Medulla oblongata (tissue), 1 donor: Measurements from ENCODE around the gene LENG9.

Experiments
- DNase-seq: peaks from one replicate; pipeline ENCODE4 v3.0.0-alpha.2; 2015; ENCODE audit errors: extremely low spot score

The LENG9 gene

DNA sequence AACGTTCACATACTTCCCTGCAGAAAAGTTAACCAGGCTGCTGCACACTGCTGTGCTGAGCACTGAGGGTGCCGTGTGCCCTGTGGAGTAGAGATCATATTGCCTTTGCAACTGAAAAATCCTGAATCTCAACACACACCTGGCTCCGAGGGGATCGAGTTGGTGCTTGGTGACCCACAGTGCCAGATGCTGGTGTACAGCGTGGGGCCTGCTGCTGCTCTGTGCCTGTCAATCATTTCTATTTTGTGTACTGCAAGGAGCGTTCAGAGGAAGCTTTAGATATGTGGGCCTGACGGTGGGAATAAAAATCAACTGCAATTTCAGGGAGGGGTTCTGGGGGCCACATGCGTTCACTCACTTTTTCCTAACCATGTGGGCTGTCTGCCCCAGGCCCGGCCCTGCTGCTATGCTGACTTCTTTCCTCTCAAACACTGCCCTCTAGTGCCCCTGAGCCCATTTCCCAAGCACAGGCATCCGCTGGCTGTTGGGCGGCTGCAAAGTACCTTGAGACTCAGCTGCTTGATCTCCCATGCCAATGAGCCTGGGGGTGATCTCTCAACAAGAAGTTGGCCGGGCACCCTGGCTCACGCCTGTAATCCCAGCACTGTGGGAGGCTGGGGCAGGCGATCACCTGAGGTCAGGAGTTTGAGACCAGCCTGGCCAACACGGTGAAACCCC lies 24.3 kb downstream of the LENG9 start:
- DNase-seq: peak; percentile 89

DNA sequence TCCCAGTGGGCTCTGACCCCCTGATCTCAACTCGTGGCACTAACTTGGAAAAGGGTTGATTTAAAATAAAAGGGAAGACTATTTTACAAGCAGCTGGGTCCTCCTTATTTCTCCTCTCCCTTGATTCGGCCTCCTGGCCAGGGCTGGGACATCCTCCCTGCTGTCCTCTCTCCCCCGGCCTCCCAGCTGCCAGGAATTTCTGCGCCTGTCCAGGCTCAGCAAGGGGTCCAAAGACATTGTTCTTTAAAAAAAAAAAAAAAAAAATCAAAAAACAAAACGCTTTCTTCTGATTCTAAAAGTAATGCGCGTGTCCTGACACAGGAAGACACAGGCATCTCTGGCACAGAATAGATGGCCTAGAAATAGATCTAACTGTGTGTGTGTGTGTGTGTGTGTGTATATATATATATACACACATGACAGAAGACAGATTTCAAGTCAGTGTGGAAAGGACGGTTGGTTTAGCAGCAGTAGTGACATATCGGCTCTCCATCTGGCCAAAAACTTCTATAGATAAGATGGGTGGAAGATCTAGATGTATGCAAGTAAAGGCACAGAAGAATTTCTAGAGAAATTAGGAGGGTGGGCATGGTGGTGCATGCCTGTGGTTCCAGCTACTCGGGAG lies 26.8 kb downstream of the LENG9 start:
- DNase-seq: no peak

DNA sequence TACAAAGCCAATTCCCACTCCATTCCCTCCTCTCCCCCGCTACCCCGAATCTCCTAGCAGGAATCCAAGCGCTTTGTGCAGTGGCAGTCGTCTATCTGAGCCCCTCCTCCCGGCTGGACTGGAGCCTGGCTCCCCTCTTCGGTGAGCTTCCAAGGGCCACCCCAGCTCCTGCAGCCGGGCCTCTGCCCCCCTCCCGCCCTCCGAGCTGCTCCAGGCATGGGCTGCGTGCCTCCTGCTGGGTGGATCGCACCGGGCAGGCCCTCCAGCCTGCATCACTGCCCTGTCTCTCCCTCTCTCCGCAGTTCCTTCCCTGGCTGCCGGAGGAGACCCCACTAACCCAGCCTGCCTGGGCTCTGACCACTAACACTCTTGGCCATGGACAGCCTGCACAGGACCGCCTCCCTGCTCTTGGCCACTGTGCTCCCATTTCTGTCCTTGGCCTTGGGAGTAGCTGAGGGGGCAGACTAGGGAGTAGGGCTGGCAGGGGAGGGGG lies 27.5 kb downstream of the LENG9 start:
- DNase-seq: peak; percentile 35

DNA sequence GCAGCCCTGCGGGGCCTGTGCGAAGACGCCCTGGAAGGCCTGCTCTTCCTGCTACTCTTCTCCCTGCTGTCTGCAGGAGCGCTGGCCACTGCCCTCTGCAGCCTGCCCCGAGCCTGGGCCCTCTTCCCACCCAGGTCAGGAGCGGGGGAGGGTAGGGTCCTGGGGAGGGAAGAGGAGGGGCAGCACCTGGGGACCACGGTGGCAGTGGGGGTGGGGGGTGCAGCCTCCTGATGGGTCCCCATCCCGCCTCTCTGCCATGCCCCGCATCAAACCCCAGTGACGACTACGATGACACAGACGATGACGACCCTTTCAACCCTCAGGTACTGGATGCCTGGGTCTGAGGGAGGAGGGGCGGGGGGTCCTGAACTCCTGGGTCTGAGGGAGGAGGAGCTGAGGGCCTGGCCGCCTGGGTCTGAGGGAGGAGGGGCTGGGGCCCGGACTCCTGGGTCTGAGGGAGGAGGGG lies 28.0 kb downstream of the LENG9 start:
- no peak for DNase-seq

DNA sequence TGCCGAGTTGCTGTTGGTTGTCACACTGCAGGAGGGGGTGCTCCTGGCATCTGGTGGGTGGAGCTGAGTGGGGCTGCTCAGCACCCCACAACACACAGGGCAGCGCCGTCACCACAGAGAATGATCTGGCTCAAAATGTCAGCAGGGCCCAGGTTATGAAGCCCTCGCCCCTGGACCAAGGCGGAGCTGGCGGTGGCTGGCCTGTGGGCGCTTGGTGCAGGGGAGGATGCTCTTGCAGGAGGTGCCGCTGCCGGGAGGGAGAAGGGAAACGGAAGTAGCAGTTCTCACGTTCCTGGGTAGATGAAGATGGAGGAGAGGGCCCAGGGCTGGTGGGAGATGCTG lies 28.7 kb downstream of the LENG9 start:
- DNase-seq: no peak

DNA sequence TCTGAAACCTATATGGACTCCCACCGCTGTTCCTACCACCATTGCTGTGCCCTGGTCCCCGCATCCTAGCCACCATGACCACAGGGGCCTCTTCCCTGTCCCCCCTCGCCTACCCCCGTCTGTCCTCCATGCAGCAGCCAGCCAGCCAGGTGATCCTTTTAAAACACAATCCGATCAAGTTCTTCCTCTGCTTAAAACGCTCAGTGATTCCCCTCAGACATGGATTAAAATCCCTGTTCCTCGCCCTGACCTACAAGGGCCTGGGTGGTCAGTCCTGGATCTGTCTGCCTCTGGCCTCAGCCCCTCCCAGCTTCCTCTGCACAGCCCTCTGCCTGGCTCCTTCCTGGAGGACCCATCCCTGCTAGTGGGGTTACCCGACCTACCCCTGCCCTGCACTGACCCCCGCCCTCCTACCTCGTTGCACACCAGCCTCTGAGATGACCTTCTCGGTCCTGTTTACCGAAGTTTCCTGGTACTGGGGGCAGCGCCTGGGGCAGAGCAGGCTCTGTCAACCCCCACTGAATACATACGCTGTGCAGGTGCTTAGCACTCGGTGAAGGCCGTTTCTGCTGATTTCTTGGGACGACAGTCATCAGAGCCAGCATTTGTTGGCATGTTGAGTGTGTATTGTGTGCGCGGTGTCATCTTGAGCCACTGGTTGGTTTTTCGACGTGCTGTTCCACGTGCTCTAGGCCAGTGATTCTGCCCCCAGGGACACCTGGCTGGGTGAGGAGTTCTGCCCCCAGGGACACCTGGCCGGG lies 29.3 kb downstream of the LENG9 start:
- DNase-seq: peak; percentile 35

DNA sequence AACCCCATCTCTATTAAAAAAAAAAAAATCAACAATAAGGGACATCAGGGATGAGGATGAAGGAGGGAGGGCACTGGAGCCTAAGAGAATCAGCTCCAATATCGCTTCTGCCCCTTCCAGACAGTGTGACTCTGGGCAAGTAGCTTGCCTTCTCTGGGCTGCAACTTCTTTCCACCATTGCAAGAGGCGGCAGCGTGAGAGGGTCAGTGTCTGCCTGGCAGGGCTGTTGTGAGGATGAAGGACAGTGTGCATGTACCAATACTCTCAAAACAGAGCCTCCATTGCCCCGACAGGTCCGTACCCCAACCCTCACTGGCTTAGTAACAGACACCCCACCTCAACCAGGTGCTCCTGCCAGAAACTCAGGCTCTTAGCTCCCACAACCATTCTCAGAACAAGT lies 29.9 kb downstream of the LENG9 start:
- no peak for DNase-seq

DNA sequence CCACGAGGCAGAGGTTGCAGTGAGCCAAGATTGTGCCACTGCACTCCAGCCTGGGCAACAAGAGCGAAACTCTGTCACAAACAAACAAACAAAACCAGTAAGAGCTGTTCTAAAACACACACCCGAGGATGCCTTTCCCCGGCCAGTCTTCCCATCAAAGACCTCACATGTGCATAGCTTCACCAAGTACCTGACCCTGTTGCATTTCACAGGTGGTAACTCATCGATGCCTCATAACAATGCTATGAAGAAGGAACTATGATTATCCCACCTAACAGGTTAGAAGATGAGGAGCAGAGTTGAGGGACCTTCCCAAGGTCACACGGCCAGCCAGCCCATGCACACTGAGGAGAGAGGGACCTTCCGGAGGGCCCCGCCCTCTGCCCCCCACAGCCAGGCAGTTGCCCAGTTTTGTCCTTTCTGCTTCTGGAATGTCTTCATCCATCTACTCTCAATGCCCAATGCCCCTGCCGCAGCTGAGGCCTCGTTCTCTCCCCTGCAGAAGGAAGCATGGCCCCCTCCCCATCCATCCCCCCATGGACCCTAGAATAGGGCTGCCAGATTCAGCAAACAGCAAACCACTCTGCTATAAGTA lies 31.3 kb downstream of the LENG9 start:
- DNase-seq: no peak

DNA sequence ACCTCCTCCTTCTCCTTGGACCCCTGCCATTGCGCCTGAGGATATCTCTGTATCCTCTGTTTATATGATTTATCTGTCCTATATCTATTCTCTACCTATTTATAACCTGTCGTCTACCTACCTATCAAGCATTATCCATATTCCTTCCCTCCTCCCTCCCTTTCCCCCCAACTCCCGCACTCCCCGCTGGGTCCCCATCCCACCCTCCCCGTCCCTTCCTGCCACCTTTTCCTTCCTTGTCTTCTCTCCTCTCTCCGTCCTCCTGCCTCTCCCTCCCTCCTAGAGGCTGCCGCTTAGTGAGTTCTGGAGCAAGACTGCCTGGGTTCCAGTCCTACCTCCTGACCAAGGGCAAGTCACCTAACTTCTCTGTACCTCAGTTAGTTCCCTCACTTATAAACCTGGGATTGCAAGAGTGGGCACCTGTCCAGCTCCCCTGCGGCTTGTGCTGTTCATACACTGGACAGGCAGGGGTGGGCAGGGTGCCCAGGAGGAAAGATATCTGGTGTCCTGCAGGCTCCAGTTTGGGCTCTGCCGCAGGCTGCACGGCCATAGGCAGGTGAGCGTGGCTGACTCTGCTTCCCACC lies 32.2 kb downstream of the LENG9 start:
- no peak for DNase-seq

DNA sequence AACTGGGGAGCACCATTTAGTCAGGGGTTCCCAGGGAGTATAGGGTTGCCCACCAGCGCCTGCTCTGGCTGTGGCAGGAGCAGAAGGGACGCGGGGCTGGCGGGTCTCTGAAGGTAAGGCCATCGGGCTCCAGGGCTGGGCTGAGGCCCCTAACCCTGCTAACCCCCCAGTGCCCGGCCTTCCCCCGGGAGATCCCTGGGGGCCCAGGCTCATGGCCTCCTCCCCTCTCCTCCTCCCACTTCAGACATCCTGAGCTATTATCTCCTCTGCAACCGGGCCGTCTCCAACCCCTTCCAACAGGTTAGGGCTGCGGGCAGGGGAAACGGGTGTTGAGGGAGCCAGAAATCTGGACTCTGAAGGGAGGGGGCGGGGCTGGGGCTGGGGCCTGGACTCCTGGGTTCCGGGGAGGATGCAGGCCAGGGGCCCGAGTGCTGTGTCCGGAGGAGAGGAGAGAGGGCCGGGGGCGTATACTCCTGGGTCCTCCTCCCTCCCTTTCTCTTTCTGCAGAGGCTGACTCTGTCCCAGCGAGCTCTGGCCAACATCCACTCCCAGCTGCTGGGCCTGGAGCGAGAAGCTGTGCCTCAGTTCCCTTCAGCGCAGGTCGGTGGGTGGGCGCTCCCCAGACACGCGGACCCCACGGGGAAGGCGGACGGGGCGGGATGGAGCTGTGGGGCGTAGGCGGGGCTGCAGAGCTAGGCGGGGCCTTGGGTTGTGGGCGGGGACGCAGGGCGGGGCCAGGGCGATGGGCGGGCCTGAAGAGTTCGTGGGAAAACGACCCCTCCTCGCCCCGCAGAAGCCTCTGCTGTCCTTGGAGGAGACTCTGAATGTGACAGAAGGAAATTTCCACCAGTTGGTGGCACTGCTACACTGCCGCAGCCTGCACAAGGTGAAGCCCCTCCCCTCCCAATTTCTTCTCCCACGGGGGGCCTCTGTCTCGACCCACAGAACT lies 33.0 kb downstream of the LENG9 start:
- peak; percentile 69 for DNase-seq

DNA sequence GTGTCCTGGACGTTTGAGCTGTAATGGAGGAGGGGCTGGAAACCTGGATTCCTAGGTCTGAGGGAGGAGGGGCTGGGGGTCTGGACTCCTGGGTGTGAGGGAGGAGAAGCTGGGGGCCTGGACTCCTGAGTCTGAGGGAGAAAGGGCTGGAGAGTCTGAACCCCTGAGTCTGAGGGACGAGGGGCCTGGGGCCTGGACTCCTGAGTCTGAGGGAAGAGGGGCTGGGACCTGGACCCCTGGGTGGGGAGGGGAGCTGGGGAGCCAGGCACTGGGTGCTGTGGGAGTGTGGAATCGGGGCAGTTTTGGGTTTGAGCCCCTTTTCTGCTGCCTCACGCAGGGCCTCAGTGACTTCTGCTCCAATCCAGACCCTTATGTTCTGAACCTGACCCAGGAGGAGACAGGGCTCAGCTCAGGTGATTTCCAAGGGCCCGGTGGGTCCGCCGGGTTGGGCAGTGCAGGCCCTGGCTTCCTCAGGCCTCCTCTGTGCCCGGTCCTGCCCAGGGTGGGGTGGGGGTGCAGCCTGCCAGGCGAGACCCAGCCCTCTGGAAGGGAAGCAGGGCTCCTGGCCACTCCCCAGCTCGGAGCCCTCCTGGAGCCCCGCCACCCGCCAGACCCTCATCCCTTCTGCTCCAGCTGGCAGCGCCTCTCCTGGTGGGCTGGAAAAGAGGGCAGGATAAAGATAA lies 33.9 kb downstream of the LENG9 start:
- no peak for DNase-seq

DNA sequence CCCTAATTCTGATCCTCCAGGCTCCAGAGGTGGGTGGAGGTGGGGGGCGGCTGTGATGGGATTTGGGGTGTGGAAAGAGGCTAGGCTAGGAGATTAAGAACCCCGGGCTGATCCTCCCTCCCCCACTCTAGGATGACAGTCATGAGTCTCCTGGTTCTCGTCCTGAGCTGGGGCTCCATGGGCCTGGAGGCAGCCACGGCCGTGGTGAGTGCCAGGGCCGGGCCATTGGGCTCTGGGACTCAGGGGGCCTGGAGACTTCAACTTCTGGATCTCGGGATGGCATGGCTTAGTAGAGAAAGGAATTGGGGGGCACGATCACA lies 34.4 kb downstream of the LENG9 start:
- no peak for DNase-seq

DNA sequence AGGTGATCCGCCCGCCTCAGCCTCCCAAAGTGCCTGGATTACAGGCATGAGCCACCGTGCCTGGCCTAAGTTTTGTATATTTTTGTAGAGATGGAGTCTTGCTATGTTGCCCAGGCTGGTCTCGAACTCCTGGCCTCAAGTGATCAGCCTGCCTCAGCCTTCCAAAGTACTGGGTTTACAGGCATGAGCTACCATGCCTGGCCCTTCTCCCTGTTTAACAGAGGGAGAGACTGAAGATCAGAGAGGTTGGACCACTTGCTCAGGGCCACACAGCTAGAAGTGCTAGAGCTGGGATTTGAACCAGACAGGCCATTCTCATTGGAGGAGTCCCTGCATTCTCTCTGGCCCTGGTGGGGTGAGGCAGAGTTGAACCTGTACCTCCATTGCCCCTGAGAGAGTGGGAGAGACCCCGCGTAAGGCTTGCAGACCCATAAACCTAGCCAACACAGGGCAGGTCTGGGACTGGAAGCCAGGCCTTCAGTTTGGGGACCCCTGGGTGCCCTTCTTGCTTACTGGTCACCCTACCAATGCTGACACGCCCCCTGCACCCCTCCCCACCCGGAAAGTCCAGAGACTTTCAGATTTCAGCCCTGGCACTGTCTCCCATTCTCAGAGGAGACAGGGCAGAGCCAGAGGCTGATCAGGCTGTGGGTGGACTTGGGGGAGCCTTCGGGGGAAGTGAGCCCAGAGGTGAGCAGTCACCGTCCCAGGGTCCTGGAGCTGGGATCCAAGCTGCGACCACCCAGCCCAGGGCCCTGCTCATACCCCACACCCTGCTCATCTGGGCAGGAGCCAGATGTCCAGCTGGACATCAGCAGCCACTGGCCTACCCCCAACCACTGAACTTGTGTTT lies 35.0 kb downstream of the LENG9 start:
- no peak for DNase-seq

DNA sequence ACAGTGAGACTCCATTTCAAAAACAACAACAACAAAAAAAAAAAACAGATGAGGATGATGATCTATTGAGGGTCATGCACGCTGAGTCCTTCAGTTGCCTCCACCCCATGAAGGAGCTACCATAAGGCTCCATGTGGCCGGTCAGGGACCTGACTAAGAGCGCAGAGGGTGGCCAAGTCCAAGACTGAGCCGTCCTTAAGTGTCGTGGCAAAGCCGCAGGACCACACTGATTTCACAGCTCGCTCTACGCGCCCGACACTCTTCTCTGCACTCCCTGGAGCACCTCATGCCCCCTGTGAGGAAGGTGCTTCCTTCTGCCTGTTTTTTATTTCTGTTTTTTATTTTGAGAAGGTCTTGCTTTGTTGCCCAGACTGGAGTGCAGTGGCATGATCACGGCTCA lies 36.0 kb downstream of the LENG9 start:
- no peak for DNase-seq

DNA sequence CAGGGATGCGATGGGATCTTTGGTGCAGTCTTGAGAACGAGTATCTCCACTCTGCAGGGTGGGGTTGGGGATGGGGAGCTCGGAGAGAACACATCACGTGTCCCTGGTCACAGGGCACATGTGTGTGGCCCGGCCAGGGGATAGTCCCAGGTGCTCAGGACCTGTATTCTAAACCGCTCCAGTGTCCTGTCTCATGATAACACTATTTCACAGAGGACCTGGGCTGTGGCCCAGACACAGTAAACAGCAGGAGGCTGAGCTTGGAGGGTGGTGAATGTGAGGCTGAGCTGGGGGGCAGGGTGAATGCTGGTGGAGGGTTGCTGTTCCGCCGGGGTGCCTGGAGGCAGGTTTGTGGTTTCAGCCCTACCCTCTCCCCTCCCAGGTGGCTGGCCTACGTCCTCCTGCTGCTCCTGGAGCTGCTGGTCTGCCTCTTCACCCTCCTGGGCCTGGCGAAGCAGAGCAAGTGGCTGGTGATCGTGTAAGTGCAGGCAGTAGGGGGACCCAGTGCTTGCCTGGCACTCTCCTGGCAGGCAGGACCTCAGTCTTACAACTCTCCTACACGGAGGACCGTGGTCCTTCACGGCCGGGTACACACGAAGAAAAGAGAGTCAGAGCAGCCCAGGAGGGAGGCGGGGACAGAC lies 37.2 kb downstream of the LENG9 start:
- peak; percentile 70 for DNase-seq

DNA sequence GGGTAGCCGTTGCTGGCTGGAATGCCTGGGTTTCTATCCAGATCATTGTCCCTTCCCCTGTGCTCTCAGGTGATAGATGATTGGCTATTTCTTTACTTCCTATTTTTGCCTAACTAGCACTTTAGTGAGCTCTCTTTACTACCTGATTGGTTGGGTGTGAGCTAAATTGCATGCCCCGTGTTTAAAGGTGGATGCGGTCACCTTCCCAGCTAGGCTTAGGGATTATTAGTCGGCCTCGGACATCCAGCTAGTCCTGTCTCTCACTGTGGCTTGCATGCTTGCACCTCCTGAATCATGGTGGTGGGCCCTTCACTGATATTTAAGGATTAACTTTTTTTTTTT lies 38.2 kb downstream of the LENG9 start:
- DNase-seq: no peak

DNA sequence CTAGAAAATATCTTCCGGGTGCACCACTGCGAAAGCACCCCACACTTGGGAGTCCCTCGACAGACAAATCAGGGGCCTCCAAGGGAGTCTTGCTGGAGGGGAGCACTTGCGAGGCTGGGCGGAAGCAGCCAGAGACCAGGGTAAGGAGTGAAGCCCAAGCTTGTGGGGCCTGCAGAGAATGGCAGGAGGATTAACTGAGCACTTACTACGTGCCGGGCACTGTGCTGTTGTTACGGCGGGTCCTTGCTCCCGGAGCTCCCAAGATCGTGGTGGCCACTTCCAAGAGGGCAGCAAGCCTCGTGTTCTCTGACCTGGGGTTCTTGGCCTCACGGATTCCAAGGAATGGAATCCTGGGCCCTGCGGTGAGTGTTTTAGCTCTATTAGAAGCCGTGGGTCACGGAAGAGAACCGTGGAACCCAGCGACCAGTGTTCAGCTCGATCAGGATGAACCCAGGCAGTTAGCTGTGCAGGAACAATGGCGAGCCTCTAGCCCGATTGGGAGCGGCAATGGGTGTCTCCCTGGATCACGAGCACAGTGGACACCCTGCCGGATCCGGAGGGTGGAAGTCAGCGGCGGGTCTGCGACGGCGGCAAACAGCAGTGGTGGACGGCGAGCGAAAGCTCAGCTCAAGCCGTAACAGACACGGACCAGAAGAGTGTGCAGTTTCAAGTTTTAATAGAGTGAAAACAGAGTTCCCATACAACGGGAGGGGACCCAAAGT lies 38.8 kb downstream of the LENG9 start:
- no peak for DNase-seq

DNA sequence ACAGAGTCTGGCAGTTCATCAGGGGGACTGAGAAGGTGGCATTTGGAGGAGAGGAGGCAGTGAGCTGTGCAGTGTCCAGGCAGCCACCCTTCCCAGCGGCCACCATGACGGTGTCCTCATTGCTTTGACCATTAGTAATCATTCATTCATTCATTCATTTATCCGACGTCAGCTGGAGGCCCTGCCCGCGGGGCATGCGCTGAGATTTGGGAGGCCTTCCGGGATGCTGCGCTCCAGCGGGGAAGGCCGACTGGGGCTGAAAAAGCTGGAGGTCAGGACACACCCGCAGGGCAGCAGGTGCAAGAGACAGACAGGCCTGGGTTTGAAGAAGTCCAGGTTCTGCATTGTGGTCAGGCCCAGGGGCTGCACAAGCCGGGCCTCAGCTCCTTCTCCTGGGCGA lies 39.4 kb downstream of the LENG9 start:
- DNase-seq: no peak

DNA sequence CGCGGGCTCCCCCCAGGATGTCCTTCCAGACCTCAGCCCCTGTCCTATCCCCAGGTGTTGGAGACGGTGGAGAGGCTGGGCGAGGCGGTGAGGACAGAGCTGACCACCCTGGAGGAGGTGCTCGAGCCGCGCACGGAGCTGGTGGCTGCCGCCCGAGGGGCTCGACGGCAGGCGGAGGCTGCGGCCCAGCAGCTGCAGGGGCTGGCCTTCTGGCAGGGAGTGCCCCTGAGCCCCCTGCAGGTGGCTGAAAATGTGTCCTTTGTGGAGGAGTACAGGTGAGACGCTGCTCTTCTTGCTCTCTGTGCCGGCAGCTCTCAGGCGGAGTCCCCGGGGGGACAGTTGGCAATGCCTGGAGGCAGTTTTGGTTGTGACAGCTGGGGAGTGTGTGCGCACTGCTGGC lies 41.4 kb downstream of the LENG9 start:
- no peak for DNase-seq
